Testis (tissue), 2 donors: ENCODE results near the gene CACNG8.

Experiments
- POLR2A ChIP-seq: fragments of 450-650 bp; IDR thresholded peaks from one replicate; pipeline ENCODE4 v1.6.1; 2017; ENCODE audit warnings: antibody characterized with exemption, mild to moderate bottlenecking, moderate library complexity
- TF ChIP-seq, protein P1 (sequence below), 3 experiments: fragments of 450-650 bp in 2 of 3; fragments of 200-600 bp in 1 of 3; sonication (generic) in 1 of 3; IDR thresholded peaks; one replicate each; pipeline ENCODE4 v1.5.1; 2016 to 2019; ENCODE audit warnings: antibody characterized with exemption in 3 of 3, mild to moderate bottlenecking in 2 of 3, moderate library complexity in 1 of 3

DNA sequence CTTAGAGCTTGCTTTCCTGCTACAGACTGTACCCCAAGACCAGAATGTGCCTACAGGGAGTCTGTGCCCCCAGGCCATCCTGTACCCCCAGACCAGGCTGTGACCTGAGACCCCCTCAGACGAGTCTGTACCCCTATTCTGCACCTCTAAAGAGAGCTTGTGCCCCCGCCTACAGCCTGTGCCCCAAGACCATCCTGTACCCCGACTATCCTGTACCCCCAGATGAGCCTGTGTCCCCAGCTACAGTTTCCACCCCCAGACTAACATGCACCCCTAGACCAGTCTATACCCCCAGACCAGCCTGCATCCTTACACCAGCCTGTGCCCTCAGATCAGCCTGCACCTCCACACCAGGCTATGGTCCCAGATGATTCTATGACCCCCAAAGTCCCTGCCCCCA, 30.7 kb downstream of the CACNG8 start:
- TF ChIP-seq, protein P1, sequence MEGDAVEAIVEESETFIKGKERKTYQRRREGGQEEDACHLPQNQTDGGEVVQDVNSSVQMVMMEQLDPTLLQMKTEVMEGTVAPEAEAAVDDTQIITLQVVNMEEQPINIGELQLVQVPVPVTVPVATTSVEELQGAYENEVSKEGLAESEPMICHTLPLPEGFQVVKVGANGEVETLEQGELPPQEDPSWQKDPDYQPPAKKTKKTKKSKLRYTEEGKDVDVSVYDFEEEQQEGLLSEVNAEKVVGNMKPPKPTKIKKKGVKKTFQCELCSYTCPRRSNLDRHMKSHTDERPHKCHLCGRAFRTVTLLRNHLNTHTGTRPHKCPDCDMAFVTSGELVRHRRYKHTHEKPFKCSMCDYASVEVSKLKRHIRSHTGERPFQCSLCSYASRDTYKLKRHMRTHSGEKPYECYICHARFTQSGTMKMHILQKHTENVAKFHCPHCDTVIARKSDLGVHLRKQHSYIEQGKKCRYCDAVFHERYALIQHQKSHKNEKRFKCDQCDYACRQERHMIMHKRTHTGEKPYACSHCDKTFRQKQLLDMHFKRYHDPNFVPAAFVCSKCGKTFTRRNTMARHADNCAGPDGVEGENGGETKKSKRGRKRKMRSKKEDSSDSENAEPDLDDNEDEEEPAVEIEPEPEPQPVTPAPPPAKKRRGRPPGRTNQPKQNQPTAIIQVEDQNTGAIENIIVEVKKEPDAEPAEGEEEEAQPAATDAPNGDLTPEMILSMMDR (IDR thresholded peaks at IDR 0.05), result no peak
- TF ChIP-seq POLR2A, result no peak
